SK-N-SH treated with all-trans-retinoic acid at 6 μM for 48 hours (cell line): ENCODE data around the gene TOPBP1.

Source experiments
- ATAC-seq: fragments of 200-7000 bp; cut with Tn5 transposase; 3 replicates; pipeline ENCODE4 v1.9.1; 2020; ENCODE audit warnings: mild to moderate bottlenecking, moderate library complexity
- ARNTL ChIP-seq: fragments of 450-650 bp; formaldehyde crosslinking; IDR thresholded peaks from 2 replicates; pipeline ENCODE4 v1.5.0; 2020; ENCODE audit warnings: low read depth, mild to moderate bottlenecking, moderate library complexity, borderline replicate concordance
- BACH2 ChIP-seq: fragments of 250-450 bp; sonication (Bioruptor Pico); IDR thresholded peaks from 2 replicates; pipeline ENCODE4 v1.9.0; 2021; ENCODE audit warnings: mild to moderate bottlenecking, borderline replicate concordance
- CSDC2 ChIP-seq: fragments of 250-450 bp; sonication (Bioruptor Pico); IDR thresholded peaks from 2 replicates; pipeline ENCODE4 v1.5.0; 2020; ENCODE audit warnings: mild to moderate bottlenecking, moderate library complexity
- CSRNP3 ChIP-seq: fragments of 250-450 bp; sonication (Bioruptor Pico); IDR thresholded peaks from 2 replicates; pipeline ENCODE4 v1.5.1; 2021; ENCODE audit warnings: mild to moderate bottlenecking, moderate library complexity
- ESRRG ChIP-seq: fragments of 250-450 bp; sonication (Bioruptor Pico); IDR thresholded peaks from 2 replicates; pipeline ENCODE4 v1.6.1; 2021; ENCODE audit warnings: mild to moderate bottlenecking
- GLIS3 ChIP-seq: fragments of 250-450 bp; sonication (Bioruptor Pico); IDR thresholded peaks from 2 replicates; pipeline ENCODE4 v1.5.0; 2020; ENCODE audit warnings: mild to moderate bottlenecking, moderate library complexity
- ISL1 ChIP-seq: fragments of 250-450 bp; sonication (Bioruptor Pico); IDR thresholded peaks from 2 replicates; pipeline ENCODE4 v2.1.2; 2022; ENCODE audit warnings: mild to moderate bottlenecking, moderate library complexity
- OSR1 ChIP-seq: fragments of 250-450 bp; sonication (Bioruptor Pico); IDR thresholded peaks from 2 replicates; pipeline ENCODE4 v1.8.0; 2022; ENCODE audit warnings: moderate library complexity, mild to moderate bottlenecking, inconsistent platforms
- PATZ1 ChIP-seq: fragments of 250-450 bp; sonication (Bioruptor Pico); IDR thresholded peaks from 2 replicates; pipeline ENCODE4 v1.8.0; 2020; ENCODE audit warnings: mild to moderate bottlenecking, moderate library complexity, borderline replicate concordance
- PPARA ChIP-seq: fragments of 250-450 bp; sonication (Bioruptor Pico); IDR thresholded peaks from 2 replicates; pipeline ENCODE4 v1.5.0; 2020; ENCODE audit warnings: mild to moderate bottlenecking, borderline replicate concordance
- SNAI2 ChIP-seq: fragments of 250-450 bp; sonication (Bioruptor Pico); IDR thresholded peaks from 2 replicates; pipeline ENCODE4 v1.5.0; 2020; ENCODE audit warnings: mild to moderate bottlenecking, moderate library complexity
- TCF4 ChIP-seq: fragments of 250-450 bp; sonication (Bioruptor Pico); IDR thresholded peaks from 2 replicates; pipeline ENCODE4 v1.8.0; 2021; ENCODE audit warnings: mild to moderate bottlenecking, moderate library complexity, borderline replicate concordance
- TOX ChIP-seq: fragments of 250-450 bp; sonication (Bioruptor Pico); IDR thresholded peaks from 2 replicates; pipeline ENCODE4 v1.8.0; 2021; ENCODE audit warnings: mild to moderate bottlenecking, moderate library complexity, borderline replicate concordance
- ZC3H10 ChIP-seq: fragments of 250-450 bp; sonication (Bioruptor Pico); IDR thresholded peaks from 2 replicates; pipeline ENCODE4 v1.5.1; 2021; ENCODE audit warnings: mild to moderate bottlenecking, moderate library complexity
- ZFP3 ChIP-seq: fragments of 250-450 bp; sonication (Bioruptor Pico); IDR thresholded peaks from 2 replicates; pipeline ENCODE4 v1.5.0; 2020; ENCODE audit warnings: mild to moderate bottlenecking, moderate library complexity
- ZFP30 ChIP-seq: fragments of 450-650 bp; formaldehyde crosslinking; IDR thresholded peaks from 2 replicates; pipeline ENCODE4 v1.5.0; 2022; ENCODE audit warnings: mild to moderate bottlenecking, moderate library complexity
- ZNF565 ChIP-seq: fragments of 450-650 bp; formaldehyde crosslinking; conservative IDR thresholded peaks from 2 replicates; pipeline ENCODE4 v1.5.0; 2020; ENCODE audit warnings: low read depth, mild to moderate bottlenecking, moderate library complexity
- ZNF70 ChIP-seq: fragments of 450-650 bp; formaldehyde crosslinking; IDR thresholded peaks from 2 replicates; pipeline ENCODE4 v1.5.0; 2020; ENCODE audit warnings: mild to moderate bottlenecking, moderate library complexity
- TF ChIP-seq, protein P1 (sequence below): fragments of 250-450 bp; sonication (Bioruptor Pico); IDR thresholded peaks from 2 replicates; pipeline ENCODE4 v1.8.0; 2021; ENCODE audit warnings: low read depth, mild to moderate bottlenecking, moderate library complexity, borderline replicate concordance
- TF ChIP-seq, protein P2 (sequence below): fragments of 250-450 bp; sonication (Bioruptor Pico); IDR thresholded peaks from 2 replicates; pipeline ENCODE4 v1.5.1; 2020; ENCODE audit warnings: low read depth, mild to moderate bottlenecking, moderate library complexity
- TF ChIP-seq, protein P3 (sequence below): fragments of 250-450 bp; sonication (Bioruptor Pico); IDR thresholded peaks from 2 replicates; pipeline ENCODE4 v1.5.0; 2020; ENCODE audit warnings: mild to moderate bottlenecking, moderate library complexity

Gene TOPBP1

DNA sequence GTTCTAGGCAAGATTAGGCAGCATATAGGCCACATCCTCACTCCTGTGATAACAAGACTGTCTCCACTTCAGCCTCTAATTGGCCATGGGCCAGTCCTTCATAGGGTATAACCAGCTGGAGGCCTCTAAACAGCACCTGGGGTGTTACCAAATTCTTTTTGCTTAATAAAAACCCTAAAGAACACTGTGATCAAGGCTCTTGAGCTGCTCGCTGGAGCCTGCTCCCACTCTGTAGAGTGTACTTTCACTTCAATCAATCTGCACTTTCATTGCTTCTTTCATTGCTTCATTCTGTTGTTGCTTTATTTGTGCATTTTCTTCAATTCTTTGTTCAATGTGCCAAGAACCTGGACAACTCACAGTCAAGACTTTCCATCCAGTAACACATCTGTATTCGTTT, 36.2 kb upstream of the TOPBP1 start:
- no peak for ATAC-seq
- TF ChIP-seq ZFP3 (CRISPR knock-in tag) (no peak), ZC3H10 (CRISPR knock-in tag) (no peak), ARNTL (no peak), TCF4 (no peak), GLIS3 (CRISPR knock-in tag) (no peak), TOX (CRISPR knock-in tag) (no peak), CSDC2 (CRISPR knock-in tag) (no peak), OSR1 (CRISPR knock-in tag) (no peak)
- TF ChIP-seq, protein P1, sequence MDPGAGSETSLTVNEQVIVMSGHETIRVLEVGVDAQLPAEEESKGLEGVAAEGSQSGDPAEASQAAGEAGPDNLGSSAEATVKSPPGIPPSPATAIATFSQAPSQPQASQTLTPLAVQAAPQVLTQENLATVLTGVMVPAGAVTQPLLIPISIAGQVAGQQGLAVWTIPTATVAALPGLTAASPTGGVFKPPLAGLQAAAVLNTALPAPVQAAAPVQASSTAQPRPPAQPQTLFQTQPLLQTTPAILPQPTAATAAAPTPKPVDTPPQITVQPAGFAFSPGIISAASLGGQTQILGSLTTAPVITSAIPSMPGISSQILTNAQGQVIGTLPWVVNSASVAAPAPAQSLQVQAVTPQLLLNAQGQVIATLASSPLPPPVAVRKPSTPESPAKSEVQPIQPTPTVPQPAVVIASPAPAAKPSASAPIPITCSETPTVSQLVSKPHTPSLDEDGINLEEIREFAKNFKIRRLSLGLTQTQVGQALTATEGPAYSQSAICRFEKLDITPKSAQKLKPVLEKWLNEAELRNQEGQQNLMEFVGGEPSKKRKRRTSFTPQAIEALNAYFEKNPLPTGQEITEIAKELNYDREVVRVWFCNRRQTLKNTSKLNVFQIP (CRISPR knock-in tag): no peak

DNA sequence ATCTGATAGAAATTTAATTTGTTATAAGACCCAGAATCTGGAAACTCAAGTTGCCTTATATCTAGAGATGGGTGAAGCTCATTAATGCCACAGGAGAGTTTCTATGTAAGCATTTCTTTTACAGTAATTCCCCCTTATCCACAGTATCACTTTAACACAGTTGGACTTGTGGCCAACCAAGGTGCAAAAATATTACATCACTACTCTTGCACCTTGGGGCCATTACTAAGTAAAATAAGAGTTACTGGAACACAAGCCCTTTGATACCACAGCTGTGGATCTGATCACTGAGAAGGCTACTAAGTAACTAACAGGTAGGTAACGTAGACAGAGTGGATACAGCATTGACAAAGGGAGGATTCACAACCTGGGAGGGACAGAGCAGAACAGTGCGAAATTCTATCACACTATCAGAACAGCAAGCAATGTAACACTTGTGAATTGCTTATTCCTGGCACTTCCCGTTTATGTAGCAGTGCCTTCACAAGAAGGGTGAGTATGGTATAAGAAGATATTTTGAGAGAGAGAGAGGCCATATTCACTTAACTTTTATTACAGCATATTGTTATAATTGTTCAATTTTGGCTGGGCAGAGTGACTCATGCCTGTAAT, 33.9 kb upstream of the TOPBP1 start:
- ATAC-seq: no peak
- no peak for TF ChIP-seq OSR1 (CRISPR knock-in tag)
- no peak for TF ChIP-seq ZC3H10 (CRISPR knock-in tag)
- TF ChIP-seq BACH2 (CRISPR knock-in tag): no peak
- TF ChIP-seq, protein P1 (CRISPR knock-in tag): no peak
- TF ChIP-seq, protein P2, sequence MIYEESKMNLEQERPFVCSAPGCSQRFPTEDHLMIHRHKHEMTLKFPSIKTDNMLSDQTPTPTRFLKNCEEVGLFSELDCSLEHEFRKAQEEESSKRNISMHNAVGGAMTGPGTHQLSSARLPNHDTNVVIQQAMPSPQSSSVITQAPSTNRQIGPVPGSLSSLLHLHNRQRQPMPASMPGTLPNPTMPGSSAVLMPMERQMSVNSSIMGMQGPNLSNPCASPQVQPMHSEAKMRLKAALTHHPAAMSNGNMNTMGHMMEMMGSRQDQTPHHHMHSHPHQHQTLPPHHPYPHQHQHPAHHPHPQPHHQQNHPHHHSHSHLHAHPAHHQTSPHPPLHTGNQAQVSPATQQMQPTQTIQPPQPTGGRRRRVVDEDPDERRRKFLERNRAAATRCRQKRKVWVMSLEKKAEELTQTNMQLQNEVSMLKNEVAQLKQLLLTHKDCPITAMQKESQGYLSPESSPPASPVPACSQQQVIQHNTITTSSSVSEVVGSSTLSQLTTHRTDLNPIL (CRISPR knock-in tag): no peak
- TF ChIP-seq CSRNP3 (CRISPR knock-in tag): no peak
- TF ChIP-seq ZFP30: no peak
- TF ChIP-seq ZNF565 (CRISPR knock-in tag): no peak
- no peak for TF ChIP-seq GLIS3 (CRISPR knock-in tag)
- no peak for TF ChIP-seq PATZ1
- no peak for TF ChIP-seq ESRRG (CRISPR knock-in tag)
- no peak for TF ChIP-seq TCF4
- TF ChIP-seq ISL1 (CRISPR knock-in tag): no peak
- TF ChIP-seq TOX (CRISPR knock-in tag): no peak
- TF ChIP-seq PPARA (CRISPR knock-in tag): no peak
- TF ChIP-seq, protein P3, sequence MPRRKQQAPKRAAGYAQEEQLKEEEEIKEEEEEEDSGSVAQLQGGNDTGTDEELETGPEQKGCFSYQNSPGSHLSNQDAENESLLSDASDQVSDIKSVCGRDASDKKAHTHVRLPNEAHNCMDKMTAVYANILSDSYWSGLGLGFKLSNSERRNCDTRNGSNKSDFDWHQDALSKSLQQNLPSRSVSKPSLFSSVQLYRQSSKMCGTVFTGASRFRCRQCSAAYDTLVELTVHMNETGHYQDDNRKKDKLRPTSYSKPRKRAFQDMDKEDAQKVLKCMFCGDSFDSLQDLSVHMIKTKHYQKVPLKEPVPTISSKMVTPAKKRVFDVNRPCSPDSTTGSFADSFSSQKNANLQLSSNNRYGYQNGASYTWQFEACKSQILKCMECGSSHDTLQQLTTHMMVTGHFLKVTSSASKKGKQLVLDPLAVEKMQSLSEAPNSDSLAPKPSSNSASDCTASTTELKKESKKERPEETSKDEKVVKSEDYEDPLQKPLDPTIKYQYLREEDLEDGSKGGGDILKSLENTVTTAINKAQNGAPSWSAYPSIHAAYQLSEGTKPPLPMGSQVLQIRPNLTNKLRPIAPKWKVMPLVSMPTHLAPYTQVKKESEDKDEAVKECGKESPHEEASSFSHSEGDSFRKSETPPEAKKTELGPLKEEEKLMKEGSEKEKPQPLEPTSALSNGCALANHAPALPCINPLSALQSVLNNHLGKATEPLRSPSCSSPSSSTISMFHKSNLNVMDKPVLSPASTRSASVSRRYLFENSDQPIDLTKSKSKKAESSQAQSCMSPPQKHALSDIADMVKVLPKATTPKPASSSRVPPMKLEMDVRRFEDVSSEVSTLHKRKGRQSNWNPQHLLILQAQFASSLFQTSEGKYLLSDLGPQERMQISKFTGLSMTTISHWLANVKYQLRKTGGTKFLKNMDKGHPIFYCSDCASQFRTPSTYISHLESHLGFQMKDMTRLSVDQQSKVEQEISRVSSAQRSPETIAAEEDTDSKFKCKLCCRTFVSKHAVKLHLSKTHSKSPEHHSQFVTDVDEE (CRISPR knock-in tag): no peak
- no peak for TF ChIP-seq SNAI2 (CRISPR knock-in tag)
- no peak for TF ChIP-seq ZFP3 (CRISPR knock-in tag)
- no peak for TF ChIP-seq ZNF70 (CRISPR knock-in tag)
